Measurements from ENCODE around the gene ARSI. TPM values are rescaled to one million over a fixed set of nuclear protein-coding genes. Genes with fewer than 3 reads are reported as not detected.

Gene ARSI
- total and polyA plus RNA-seq, 7 donors = 0.15 to 0.45 TPM; not detected in 5

GRCh38 chr5:150301170-150301505 is 1.6 kb downstream of the ARSI start:
- Histone ChIP-seq H3K4me1 (peaks cover 13% of the 10 kb centered on the region), H3K36me3 (ENCODE audit: insufficient read depth in 1 of 2, low read depth in 1 of 2) (no peaks in the 10 kb centered on the region), H3K27me3 (ENCODE audit: insufficient read depth in 3 of 3, low read length in 2 of 3) (peaks cover 0 to 12% (median 6%) of the 10 kb centered on the region in 3 donors), H3K9me3 (no peaks in the 10 kb centered on the region), H3K27ac (no peak overlapping the region), H3K4me3 (no peak overlapping the region)
- intact Hi-C loops (cut with DNase I) = no loop called here
- DNase-seq = no peak
- no peak for ATAC-seq
- 57 to 74% (median 59%) methylated on average over 1 of the region's 1 CpG for WGBS, 3 donors
- no peak for TF ChIP-seq CTCF (IDR thresholded peaks at IDR 0.05)

GRCh38 chr5:150300496-150301169 is 2.1 kb downstream of the ARSI start:
- Histone ChIP-seq H3K27me3 (ENCODE audit: insufficient read depth in 3 of 3, low read length in 2 of 3) (peaks cover 0 to 12% (median 6%) of the 10 kb centered on the region in 3 donors), H3K36me3 (ENCODE audit: insufficient read depth in 1 of 2, low read depth in 1 of 2) (no peaks in the 10 kb centered on the region), H3K9me3 (no peaks in the 10 kb centered on the region), H3K4me3 (no peak overlapping the region), H3K4me1 (peaks cover 13% of the 10 kb centered on the region), H3K27ac (no peak overlapping the region)
- 62 to 75% (median 64%) methylated on average over 13 of the region's 13 CpGs for WGBS, 3 donors
- ATAC-seq = no peak
- intact Hi-C loops (cut with DNase I) = no loop called here
- no peak for DNase-seq
- no peak for TF ChIP-seq CTCF (IDR thresholded peaks at IDR 0.05)

GRCh38 chr5:150299571-150300327 is 3.0 kb downstream of the ARSI start:
- no peak overlapping the region for H3K4me3 ChIP-seq
- no peaks in the 10 kb centered on the region for H3K36me3 ChIP-seq (ENCODE audit: insufficient read depth in 1 of 2, low read depth in 1 of 2)
- WGBS, 3 donors = 83 to 88% (median 86%) methylated on average over 6 of the region's 6 CpGs
- peaks cover 13% of the 10 kb centered on the region for H3K4me1 ChIP-seq
- ATAC-seq (no peak), DNase-seq (no peak)
- H3K27ac ChIP-seq = no peak overlapping the region
- H3K9me3 ChIP-seq = no peaks in the 10 kb centered on the region
- TF ChIP-seq CTCF (IDR thresholded peaks at IDR 0.05) = no peak
- intact Hi-C loops (cut with DNase I) = no loop called here
- peaks cover 0 to 12% (median 6%) of the 10 kb centered on the region in 3 donors for H3K27me3 ChIP-seq (ENCODE audit: insufficient read depth in 3 of 3, low read length in 2 of 3)

- ATAC-seq (peak in 2 of 4 donors; percentile 13 to 15), DNase-seq (no peak)
- Histone ChIP-seq H3K27me3 (ENCODE audit: insufficient read depth in 3 of 3, low read length in 2 of 3) (peaks cover 0 to 12% (median 6%) of the 10 kb centered on the region in 3 donors), H3K4me3 (no peak overlapping the region), H3K27ac (no peak overlapping the region), H3K36me3 (ENCODE audit: insufficient read depth in 1 of 2, low read depth in 1 of 2) (no peaks in the 10 kb centered on the region), H3K9me3 (no peaks in the 10 kb centered on the region), H3K4me1 (peaks cover 13% of the 10 kb centered on the region)
- intact Hi-C loops (cut with DNase I) = no loop called here
- WGBS, 3 donors = 75 to 83% (median 81%) methylated on average over 10 of the region's 10 CpGs
- TF ChIP-seq CTCF (IDR thresholded peaks at IDR 0.05) = no peak
Measured at GRCh38 chr5:150298701-150299451, 3.8 kb downstream of the ARSI start.
